Tibial artery (tissue), 4 donors: Measurements from ENCODE around the gene TRIM41.

Experiments used
- DNase-seq, 2 donors: peaks; one replicate each; pipeline ENCODE4 v3.0.0-alpha.2; 2019
- H3K27ac ChIP-seq, 2 donors: fragments of 200-600 bp; sonication (generic) in 1 of 2; 1 replicate in 1 of 2; 2 replicates in 1 of 2; pipeline ENCODE4 v1.5.1; 2018 to 2019; ENCODE audit warnings: mild to moderate bottlenecking in 1 of 2
- H3K27me3 ChIP-seq, 2 donors: fragments of 200-600 bp; sonication (generic) in 1 of 2; one replicate each; pipeline versions ENCODE4 v1.5.1 to v1.6.0; 2016 to 2019
- H3K36me3 ChIP-seq, 3 donors: fragments of 200-600 bp; sonication (generic) in 2 of 3; one replicate each; pipeline ENCODE4 v1.5.1; 2016 to 2019; ENCODE audit warnings: mild to moderate bottlenecking in 2 of 3
- H3K4me1 ChIP-seq, 4 donors: fragments of 200-600 bp; sonication (generic) in 2 of 4; 1 replicate in 3 of 4; 2 replicates in 1 of 4; pipeline ENCODE4 v1.5.1; 2016 to 2019
- H3K4me3 ChIP-seq, 2 donors: fragments of 200-600 bp; sonication (generic) in 1 of 2; 1 replicate in 1 of 2; 2 replicates in 1 of 2; pipeline ENCODE4 v1.5.1; 2018 to 2019; ENCODE audit warnings: mild to moderate bottlenecking in 2 of 2
- H3K9me3 ChIP-seq, 3 donors: fragments of 200-600 bp; sonication (generic) in 1 of 3; one replicate each; pipeline ENCODE4 v1.5.1; 2016 to 2019
- CTCF ChIP-seq, 2 experiments: fragments of 200-600 bp in 1 of 2; fragments of 450-650 bp in 1 of 2; IDR thresholded peaks; one replicate each; pipeline ENCODE4 v1.5.1; 2017 to 2019; ENCODE audit warnings: antibody characterized with exemption in 2 of 2, mild to moderate bottlenecking in 1 of 2, moderate library complexity in 1 of 2
- intact Hi-C: fragments of 100-400 bp; cut with DNase I; formaldehyde crosslinking; loops from one replicate; pipeline ENCODE4 v1.15.0; 2023; ENCODE audit warnings: low total_unique reads

Gene TRIM41

GRCh38 chr5:181190711-181191525, 32.2 kb upstream of the TRIM41 start:
- Histone ChIP-seq H3K27me3 (no peaks in the 10 kb centered on the region), H3K4me3 (peak overlapping the region; percentile 93 to 96), H3K27ac (peak overlapping the region; percentile 93 to 96), H3K9me3 (no peaks in the 10 kb centered on the region), H3K4me1 (peaks cover 0 to 16% (median 9%) of the 10 kb centered on the region in 4 donors), H3K36me3 (no peaks in the 10 kb centered on the region)
- peak in 1 of 2 donors; percentile 31 for DNase-seq
- TF ChIP-seq CTCF (IDR thresholded peaks at IDR 0.05) = no peak
- intact Hi-C loops = no loop called here

GRCh38 chr5:181191526-181192336, 31.4 kb upstream of the TRIM41 start:
- Histone ChIP-seq H3K27ac (peak overlapping the region; percentile 93 to 96), H3K4me3 (peak overlapping the region; percentile 93 to 96), H3K36me3 (no peaks in the 10 kb centered on the region), H3K27me3 (no peaks in the 10 kb centered on the region), H3K9me3 (no peaks in the 10 kb centered on the region), H3K4me1 (peaks cover 0 to 16% (median 9%) of the 10 kb centered on the region in 4 donors)
- TF ChIP-seq CTCF (IDR thresholded peaks at IDR 0.05) = no peak
- peak; percentile 94 to 98 for DNase-seq
- intact Hi-C loops = no loop called here

DNA sequence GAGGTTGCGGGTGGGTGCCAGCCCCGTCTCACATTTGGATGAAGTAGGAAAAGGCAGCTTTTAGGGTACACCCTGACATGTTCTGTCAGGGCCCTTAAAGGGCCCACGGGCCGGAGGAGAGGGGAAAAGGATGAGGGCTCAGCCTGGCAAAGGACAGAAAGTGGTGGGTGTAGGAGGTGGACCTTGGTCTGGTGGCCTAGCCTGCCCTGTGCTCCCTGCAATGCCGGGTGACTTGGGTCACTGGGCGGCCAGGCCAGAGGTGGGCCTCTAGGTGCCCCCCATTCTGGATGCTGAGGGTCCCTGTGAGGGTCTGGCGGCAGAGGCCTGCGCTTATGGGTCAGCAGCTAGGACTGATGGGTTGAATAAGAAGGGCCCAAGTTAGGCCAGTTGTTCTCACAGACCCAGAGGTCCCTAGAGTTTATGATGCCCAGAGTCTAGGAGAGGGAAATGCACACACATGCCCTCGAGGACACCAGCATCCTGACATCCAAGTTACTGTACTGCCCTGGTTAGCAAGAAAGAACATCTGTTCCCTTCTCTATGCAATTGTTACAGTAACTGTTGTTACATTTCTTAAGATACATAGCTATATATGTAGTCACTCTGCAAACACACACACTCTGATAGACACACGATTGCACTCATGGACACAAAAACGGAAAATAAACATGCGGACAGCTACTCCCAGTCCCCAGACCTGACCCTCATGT, 30.6 kb upstream of the TRIM41 start:
- no peak for DNase-seq
- peak overlapping the region; percentile 93 to 96 for H3K27ac ChIP-seq
- TF ChIP-seq CTCF (IDR thresholded peaks at IDR 0.05) = no peak

DNA sequence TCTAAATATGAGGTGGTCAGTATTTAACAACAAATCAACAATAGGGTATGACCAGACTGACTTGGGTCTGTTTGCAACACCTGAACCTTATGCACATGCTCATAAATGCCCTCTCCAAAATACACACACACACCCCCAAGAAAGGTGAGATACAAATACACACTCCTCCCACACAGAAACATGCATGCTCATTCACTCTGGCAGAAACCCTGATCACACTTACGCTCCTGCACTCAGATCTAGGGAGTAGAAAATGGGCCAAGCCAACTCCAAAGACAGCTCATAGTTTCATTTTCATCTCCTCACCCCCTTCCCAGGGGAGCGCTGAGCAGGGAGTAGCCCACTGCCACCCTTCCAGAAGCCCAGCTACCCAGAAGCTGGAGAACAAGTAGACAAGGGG, 29.4 kb upstream of the TRIM41 start:
- intact Hi-C loops = no loop called here
- TF ChIP-seq CTCF (IDR thresholded peaks at IDR 0.05) = no peak
- DNase-seq = no peak
- Histone ChIP-seq H3K27me3 (no peaks in the 10 kb centered on the region), H3K4me3 (no peak overlapping the region), H3K9me3 (no peaks in the 10 kb centered on the region), H3K4me1 (peaks cover 0 to 16% (median 7%) of the 10 kb centered on the region in 4 donors), H3K27ac (no peak overlapping the region), H3K36me3 (no peaks in the 10 kb centered on the region)

More for the DNA sequence above, 30.6 kb upstream of the TRIM41 start:
- Histone ChIP-seq H3K27me3 (no peaks in the 10 kb centered on the region), H3K4me3 (peak overlapping the region; percentile 93 to 96), H3K9me3 (no peaks in the 10 kb centered on the region), H3K4me1 (peaks cover 0 to 16% (median 9%) of the 10 kb centered on the region in 4 donors), H3K36me3 (no peaks in the 10 kb centered on the region)
- intact Hi-C loops = no loop called here

DNA sequence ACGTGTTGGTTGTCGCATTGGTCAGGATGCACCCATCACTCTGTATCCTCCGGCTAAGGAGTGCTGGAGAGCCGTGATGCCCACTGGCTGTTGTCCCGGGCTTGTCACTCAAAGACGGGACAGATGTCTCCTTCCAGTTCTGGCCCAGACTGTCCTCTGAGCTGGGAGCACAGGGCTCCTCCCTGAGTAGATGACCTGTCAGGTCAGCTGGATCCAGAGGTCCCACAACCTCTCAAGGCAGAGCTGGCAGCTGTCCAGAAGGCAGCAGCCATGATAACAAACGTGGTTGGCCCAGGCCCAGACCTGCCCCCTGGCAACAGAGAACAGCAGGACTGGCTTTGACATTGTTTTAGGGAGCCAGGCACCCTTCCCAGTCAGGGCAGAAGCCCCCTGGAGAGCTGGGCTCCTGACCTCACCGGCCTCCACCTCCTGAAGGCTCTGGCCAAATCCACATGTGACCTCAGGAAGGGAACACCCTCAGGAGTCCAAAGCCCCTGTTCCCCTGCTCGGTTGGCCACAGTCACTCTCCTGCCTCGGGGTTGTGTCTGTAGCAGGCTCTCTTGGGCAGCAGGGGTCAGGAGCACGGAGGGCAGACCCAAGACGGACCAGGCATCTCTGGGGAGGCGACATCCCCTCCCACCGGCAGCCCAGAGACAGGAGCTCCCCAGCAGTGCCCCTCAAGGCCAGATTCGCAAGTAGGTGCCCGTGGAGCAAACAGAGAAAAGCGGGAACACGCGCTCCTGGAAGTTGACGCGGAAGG, 28.4 kb upstream of the TRIM41 start:
- Histone ChIP-seq H3K27me3 (no peaks in the 10 kb centered on the region), H3K36me3 (peaks cover 0 to 6% (median 0%) of the 10 kb centered on the region in 3 donors), H3K9me3 (no peaks in the 10 kb centered on the region), H3K4me3 (no peak overlapping the region), H3K4me1 (peaks cover 0 to 16% (median 7%) of the 10 kb centered on the region in 4 donors), H3K27ac (no peak overlapping the region)
- DNase-seq = no peak
- TF ChIP-seq CTCF (IDR thresholded peaks at IDR 0.05) = no peak
- intact Hi-C loops = no loop called here
